HepG2 (cell line): Measurements from ENCODE around the gene PALM3. TPM values are rescaled to one million over a fixed set of nuclear protein-coding genes. Genes with fewer than 3 reads are reported as not detected.

Experiments used
- ATAC-seq: fragments of 200-7000 bp; cut with Tn5 transposase; 3 replicates; pipeline ENCODE4 v1.9.1; 2020; ENCODE audit warnings: mild to moderate bottlenecking, moderate library complexity
- BruUV-seq: library from RNA; stranded (reverse); fragments of 400-500 nt; replicated peaks from 2 replicates; lab custom pipeline; 2021; lab: Mats Ljungman, UMichigan
- CTCF ChIA-PET: fragments of 300-600 bp; formaldehyde crosslinking; extraction: SDS; loops from one replicate; lab custom pipeline; 2021; ENCODE audit warnings: low total read pairs, inconsistent platforms, low intra/inter-chr PET ratio; lab: Yijun Ruan, JAX
- POLR2A ChIA-PET: fragments of 350-600 bp; sonication (Branson Sonifier 250); formaldehyde crosslinking; loops from one replicate; lab custom pipeline; 2020; ENCODE audit warnings: antibody characterized with exemption, inconsistent platforms; lab: Yijun Ruan, JAX
- DNase-seq: peaks from one replicate; pipeline ENCODE4 v3.0.0-alpha.2; 2015; ENCODE audit warnings: low spot score
- FAIRE-seq: peaks from 3 replicates; lab custom pipeline; 2011; peaks lifted over from hg19 to GRCh38; lab: Jason Lieb, UNC
- H2AFZ ChIP-seq: one replicate; pipeline ENCODE4 v1.6.1; 2011; ENCODE audit warnings: low read length, inconsistent platforms
- H3K27ac ChIP-seq: fragments of 300-600 bp; 3 replicates; pipeline ENCODE4 v1.8.0; 2011; ENCODE audit warnings: mixed run types, mild to moderate bottlenecking, mixed read lengths, low read length, inconsistent platforms; ENCODE audit not compliant: insufficient read depth; ENCODE audit errors: extremely low read length
- H3K27me3 ChIP-seq, 2 experiments: fragments of 200-600 bp in 1 of 2; 2 replicates in 1 of 2; 3 replicates in 1 of 2; pipeline versions ENCODE4 v1.6.0 to v1.8.0; 2011; ENCODE audit warnings: low read length in 2 of 2, mild to moderate bottlenecking in 2 of 2, moderate library complexity in 2 of 2, inconsistent platforms in 1 of 2; ENCODE audit not compliant: insufficient read depth in 2 of 2, control insufficient read depth in 1 of 2
- H3K36me3 ChIP-seq, 2 experiments: fragments of 200-600 bp in 1 of 2; replicated peaks in 1 of 2; 2 replicates in 1 of 2; 3 replicates in 1 of 2; pipeline versions ENCODE4 v1.5.1 to v1.8.0; 2011; ENCODE audit warnings: low read length in 2 of 2, inconsistent platforms in 1 of 2; ENCODE audit not compliant: insufficient read depth in 2 of 2, control insufficient read depth in 1 of 2
- H3K4me1 ChIP-seq: 2 replicates; pipeline ENCODE4 v1.5.1; 2012; ENCODE audit warnings: low read length, inconsistent platforms; ENCODE audit not compliant: insufficient read depth
- H3K4me2 ChIP-seq: 2 replicates; pipeline ENCODE4 v1.6.0; 2011; ENCODE audit warnings: low read depth, low read length, inconsistent platforms
- H3K4me3 ChIP-seq, 3 experiments: fragments of 200-600 bp in 1 of 3; sonication (generic), shearing (Covaris generic) in 1 of 3; replicated peaks in 1 of 3; 2 replicates each; pipeline ENCODE4 v1.5.1; 2011 to 2016; ENCODE audit warnings: low read length in 3 of 3, inconsistent platforms in 2 of 3, low read depth in 2 of 3, mild to moderate bottlenecking in 2 of 3, control low read depth in 1 of 3, mixed read lengths in 1 of 3; ENCODE audit not compliant: insufficient read depth in 1 of 3
- H3K79me2 ChIP-seq: one replicate; pipeline ENCODE4 v1.6.1; 2011; ENCODE audit warnings: low read length, inconsistent platforms; ENCODE audit not compliant: insufficient read depth
- H3K9ac ChIP-seq: 2 replicates; pipeline ENCODE4 v1.6.0; 2011; ENCODE audit warnings: mild to moderate bottlenecking, low read depth, low read length, inconsistent platforms; ENCODE audit not compliant: insufficient read depth
- H3K9me3 ChIP-seq: 2 replicates; pipeline ENCODE4 v1.5.1; 2012; ENCODE audit warnings: mild to moderate bottlenecking, low read length
- H4K20me1 ChIP-seq: 2 replicates; pipeline ENCODE4 v1.6.0; 2011; ENCODE audit warnings: inconsistent platforms, mild to moderate bottlenecking, low read length, moderate library complexity; ENCODE audit not compliant: insufficient read depth
- AHR ChIP-seq: IDR thresholded peaks from 2 replicates; pipeline ENCODE4 v1.6.1; 2018; ENCODE audit warnings: missing genetic modification reagents, missing compliant biosample characterization
- ATF5 ChIP-seq: sonication (generic); formaldehyde crosslinking; IDR thresholded peaks from 2 replicates; pipeline ENCODE4 v1.4.0; 2020; ENCODE audit warnings: mild to moderate bottlenecking, low read depth, missing genetic modification reagents
- ELF4 ChIP-seq: sonication (generic); formaldehyde crosslinking; IDR thresholded peaks from 2 replicates; pipeline ENCODE4 v1.5.0; 2020; ENCODE audit warnings: missing genetic modification reagents, mild to moderate bottlenecking, moderate library complexity, borderline replicate concordance
- GTF3A ChIP-seq: sonication (generic); formaldehyde crosslinking; conservative IDR thresholded peaks from 2 replicates; pipeline ENCODE4 v1.4.0; 2020; ENCODE audit warnings: mild to moderate bottlenecking, missing genetic modification reagents
- HMGA1 ChIP-seq: sonication (generic); formaldehyde crosslinking; conservative IDR thresholded peaks from 2 replicates; pipeline ENCODE4 v1.4.0; 2020; ENCODE audit warnings: missing genetic modification reagents
- MATR3 ChIP-seq: sonication (generic); formaldehyde crosslinking; IDR thresholded peaks from 2 replicates; pipeline ENCODE4 v1.4.0; 2020; ENCODE audit warnings: missing genetic modification reagents
- RFXAP ChIP-seq: sonication (generic); formaldehyde crosslinking; IDR thresholded peaks from 2 replicates; pipeline ENCODE4 v1.4.0; 2020; ENCODE audit warnings: missing genetic modification reagents, borderline replicate concordance
- SALL1 ChIP-seq: sonication (generic); formaldehyde crosslinking; IDR thresholded peaks from 2 replicates; pipeline ENCODE4 v1.8.0; 2022; ENCODE audit warnings: mild to moderate bottlenecking, missing genetic modification reagents
- TAF1 ChIP-seq: sonication (generic); formaldehyde crosslinking; IDR thresholded peaks from 2 replicates; pipeline ENCODE4 v1.4.0; 2020; ENCODE audit warnings: missing genetic modification reagents
- TEF ChIP-seq: sonication (generic); formaldehyde crosslinking; IDR thresholded peaks from 2 replicates; pipeline ENCODE4 v1.5.0; 2020; ENCODE audit warnings: missing genetic modification reagents
- UBTF ChIP-seq: sonication (generic); formaldehyde crosslinking; IDR thresholded peaks from 2 replicates; pipeline ENCODE4 v1.4.0; 2020; ENCODE audit warnings: mild to moderate bottlenecking, missing genetic modification reagents
- ZC3H4 ChIP-seq: sonication (generic); formaldehyde crosslinking; IDR thresholded peaks from 2 replicates; pipeline ENCODE4 v1.4.0; 2020; ENCODE audit warnings: missing genetic modification reagents, borderline replicate concordance
- ZNF574 ChIP-seq: sonication (generic); formaldehyde crosslinking; IDR thresholded peaks from 2 replicates; pipeline ENCODE4 v1.4.0; 2020; ENCODE audit warnings: missing genetic modification reagents
- ZNF577 ChIP-seq: sonication (generic); formaldehyde crosslinking; IDR thresholded peaks from 2 replicates; pipeline ENCODE4 v1.4.0; 2020; ENCODE audit warnings: mild to moderate bottlenecking, low read depth, missing genetic modification reagents, borderline replicate concordance
- ZNF7 ChIP-seq: IDR thresholded peaks from 2 replicates; pipeline ENCODE4 v1.6.1; 2016; ENCODE audit warnings: missing biosample characterization, missing genetic modification reagents
- ZNF772 ChIP-seq: sonication (generic); formaldehyde crosslinking; IDR thresholded peaks from 2 replicates; pipeline ENCODE4 v1.5.0; 2020; ENCODE audit warnings: mild to moderate bottlenecking, missing genetic modification reagents
- ZNF788 ChIP-seq: sonication (generic); formaldehyde crosslinking; IDR thresholded peaks from 2 replicates; pipeline ENCODE4 v1.5.0; 2020; ENCODE audit warnings: mild to moderate bottlenecking, missing genetic modification reagents, borderline replicate concordance
- WGBS: methylation state at CpG from one replicate; pipeline ENCODE4 v1.1.6; 2017; ENCODE audit warnings: low lambda C conversion rate; 5-methylcytosine and 5-hydroxymethylcytosine counted together
- in situ Hi-C: cut with HindIII; loops from 2 replicates; pipeline ENCODE4 v1.10.0; 2017; ENCODE audit warnings: low pct_unique_long_range_greater_than_20kb; ENCODE audit not compliant: extremely low pct_ligation_motif_present
- intact Hi-C: fragments of 100-400 bp; cut with micrococcal nuclease; formaldehyde crosslinking; loops from one replicate; pipeline ENCODE4 v1.10.0; 2022; ENCODE audit not compliant: unreplicated experiment
- polyA plus RNA-seq, 8 experiments: library from polyadenylated mRNA; depleted of rRNA in 3 of 8; stranded (reverse) in 7 of 8; unstranded in 1 of 8; fragments of >200 nt; fragmentation: Illumina TruSeq in 4 of 8; extraction: Trizol in 4 of 8; gene quantifications; 2 replicates each; pipeline versions ENCODE4 v1.2.1 to v1.2.3, GENCODE V29; 2011 to 2016; ENCODE audit warnings: low read depth in 4 of 8, missing spikeins in 1 of 8, mixed read lengths in 1 of 8; ENCODE audit not compliant: insufficient read depth in 1 of 8
- total RNA-seq, 5 experiments: library from RNA; depleted of rRNA; stranded (reverse); fragments of >200 nt; fragmentation: Illumina TruSeq; extraction: Trizol; gene quantifications; 2 replicates each; pipeline ENCODE4 v1.2.3, GENCODE V29; 2016; ENCODE audit warnings: low read depth in 1 of 5

Gene PALM3
- total and polyA plus RNA-seq, 2 of the 13 experiments (the other 11 are each of a cell fraction or from before 2014, with no cell fraction given), result 0.79 to 2.4 TPM

- DNase-seq, result peak; percentile 44
- Histone ChIP-seq H3K4me3 (peak overlapping the region; percentile 77 to 92 (median 83)), H3K4me1 (peaks cover 26% of the 10 kb centered on the region), H4K20me1 (no peaks in the 10 kb centered on the region), H2AFZ (no peak overlapping the region), H3K79me2 (peaks cover 4% of the 10 kb centered on the region), H3K4me2 (peak overlapping the region; percentile 79), H3K9me3 (peaks cover 6% of the 10 kb centered on the region; the same call in 1 of the 2 replicates), H3K36me3 (peaks cover 4 to 8% of the 10 kb centered on the region in 2 experiments; a peak in 2 of 5 replicates), H3K9ac (peak overlapping the region; percentile 74), H3K27ac (peak overlapping the region; percentile 79), H3K27me3 (no peaks in the 10 kb centered on the region)
- TSS peak; percentile 85 for BruUV-seq
- under 1% methylated on average over 11 of the region's 72 CpGs for WGBS
- intact Hi-C loops, result no loop called here
- no peak for FAIRE-seq
- ChIA-PET POLR2A (interaction anchor here (1.0 kb wide), 1 partner anchor 45 kb away, joined by 4 read pairs; the partner anchor contains the start of gene ASF1B), CTCF (no interaction called here)
- in situ Hi-C loops, result no loop called here
- peak; percentile 82 for ATAC-seq
- TF ChIP-seq ELF4 (CRISPR knock-in tag) (no peak), ZNF788 (CRISPR knock-in tag) (no peak), ATF5 (CRISPR knock-in tag) (no peak), AHR (CRISPR knock-in tag) (no peak; the same call in 1 of the 2 replicates), ZNF574 (peak; percentile 48), ZNF7 (CRISPR knock-in tag) (no peak), MATR3 (CRISPR knock-in tag) (no peak), TEF (no peak), TAF1 (CRISPR knock-in tag) (peak; percentile 29; the same call in 1 of the 2 replicates), HMGA1 (CRISPR knock-in tag) (no peak), GTF3A (CRISPR knock-in tag) (0 out of 2 replicates have a peak, but pooled peaks have one; percentile 40), ZNF772 (CRISPR knock-in tag) (no peak), SALL1 (CRISPR knock-in tag) (peak; percentile 16; the same call in 1 of the 2 replicates), UBTF (no peak; the same call in 1 of the 2 replicates), RFXAP (CRISPR knock-in tag) (no peak; the same call in 1 of the 2 replicates), ZC3H4 (CRISPR knock-in tag) (no peak), ZNF577 (CRISPR knock-in tag) (no peak)
These were observed 29.4 kb upstream of the PALM3 start for GRCh38 chr19:14091081-14091812.
